HUES6 (cell line): Measurements from ENCODE around the gene NAT16.
"Not testable (repeated sequence)": the region's sequence is repeated elsewhere in the genome, so short reads cannot be mapped to it uniquely, and the experiment has no call there.

Experiments used
- H3K27ac ChIP-seq: 2 replicates; pipeline ENCODE4 v1.7.0; 2013; ENCODE audit warnings: low read depth, mild to moderate bottlenecking, low read length, inconsistent platforms
- H3K27me3 ChIP-seq: 2 replicates; pipeline ENCODE4 v1.6.1; 2013; ENCODE audit warnings: low read length; ENCODE audit not compliant: control insufficient read depth, insufficient read depth
- H3K36me3 ChIP-seq: 2 replicates; pipeline ENCODE4 v1.6.1; 2013; ENCODE audit warnings: low read length; ENCODE audit not compliant: control insufficient read depth, insufficient read depth
- H3K4me1 ChIP-seq: 2 replicates; pipeline ENCODE4 v1.6.1; 2013; ENCODE audit warnings: low read length; ENCODE audit not compliant: control insufficient read depth, insufficient read depth
- H3K4me3 ChIP-seq: 2 replicates; pipeline ENCODE4 v1.5.1; 2013; ENCODE audit warnings: low read depth, low read length
- H3K9ac ChIP-seq: one replicate; pipeline ENCODE4 v1.6.1; 2013; ENCODE audit warnings: mild to moderate bottlenecking, low read length
- H3K9me3 ChIP-seq: 2 replicates; pipeline ENCODE4 v1.6.1; 2013; ENCODE audit warnings: low read depth, low read length; ENCODE audit not compliant: control insufficient read depth, insufficient read depth

NAT16 gene

GRCh38 chr7:101216001-101216859 lies 36.1 kb upstream of the NAT16 start:
- peak overlapping the region; percentile 76 for H3K9ac ChIP-seq
- peaks cover 24% of the 10 kb centered on the region for H3K36me3 ChIP-seq
- peak overlapping the region; percentile 88 for H3K4me3 ChIP-seq
- H3K4me1 ChIP-seq, result peaks cover 14% of the 10 kb centered on the region
- H3K9me3 ChIP-seq, result no peaks in the 10 kb centered on the region
- H3K27me3 ChIP-seq, result no peaks in the 10 kb centered on the region
- no peak overlapping the region for H3K27ac ChIP-seq

DNA sequence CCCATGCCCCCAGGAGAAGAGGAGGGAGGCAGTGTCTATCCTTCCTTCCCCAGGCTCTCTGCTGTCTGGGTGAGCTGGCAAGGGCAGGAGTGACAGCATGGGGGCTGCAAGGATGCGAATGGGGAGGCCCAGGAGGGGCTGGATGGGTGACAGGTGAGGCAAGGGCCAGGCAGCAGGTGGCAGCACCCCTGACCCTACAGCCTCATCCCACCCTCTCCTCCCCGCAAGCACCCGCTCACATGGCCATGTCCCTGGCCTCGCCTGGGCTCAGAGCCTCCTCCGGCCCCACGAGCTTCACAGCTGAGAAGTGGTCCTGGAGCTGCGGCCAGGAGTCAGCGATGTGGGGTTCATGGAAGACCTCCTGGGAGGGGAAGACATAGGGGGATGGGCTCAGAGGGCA lies 31.9 kb upstream of the NAT16 start:
- Histone ChIP-seq H3K9me3 (no peaks in the 10 kb centered on the region), H3K36me3 (peaks cover 55% of the 10 kb centered on the region), H3K4me1 (peaks cover 9% of the 10 kb centered on the region), H3K9ac (no peak overlapping the region), H3K4me3 (no peak overlapping the region), H3K27me3 (no peaks in the 10 kb centered on the region), H3K27ac (no peak overlapping the region)

GRCh38 chr7:101211501-101211900 lies 31.4 kb upstream of the NAT16 start:
- no peak overlapping the region for H3K9ac ChIP-seq
- H3K4me1 ChIP-seq, result peaks cover 5% of the 10 kb centered on the region
- no peak overlapping the region for H3K27ac ChIP-seq
- H3K9me3 ChIP-seq, result no peaks in the 10 kb centered on the region
- H3K36me3 ChIP-seq, result peaks cover 56% of the 10 kb centered on the region
- H3K4me3 ChIP-seq, result no peak overlapping the region
- H3K27me3 ChIP-seq, result no peaks in the 10 kb centered on the region

DNA sequence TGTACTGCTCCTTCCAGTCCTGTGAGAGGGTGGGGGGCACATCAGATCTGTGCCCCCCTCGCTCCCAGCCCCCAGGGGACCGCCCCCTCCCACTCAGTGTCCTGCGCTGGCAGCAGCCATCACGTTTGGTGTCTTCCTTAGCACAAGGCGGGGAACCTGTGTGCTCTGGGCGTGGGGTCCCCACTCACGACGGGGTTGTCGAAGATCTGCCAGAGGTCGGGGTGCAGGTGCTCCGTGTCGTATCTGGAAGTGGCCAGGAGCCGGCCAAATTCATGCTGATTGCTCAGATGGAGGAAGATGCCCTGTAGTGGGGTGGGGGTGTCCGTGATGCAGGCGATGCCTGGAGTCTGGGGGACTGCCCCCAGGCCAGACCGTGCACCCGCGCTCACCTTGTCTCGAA lies 30.1 kb upstream of the NAT16 start:
- H3K4me1 ChIP-seq, result no peaks in the 10 kb centered on the region
- H3K27ac ChIP-seq, result no peak overlapping the region
- peaks cover 57% of the 10 kb centered on the region for H3K36me3 ChIP-seq

GRCh38 chr7:101208794-101209193 lies 28.7 kb upstream of the NAT16 start:
- no peaks in the 10 kb centered on the region for H3K4me1 ChIP-seq
- H3K27me3 ChIP-seq, result no peaks in the 10 kb centered on the region
- no peak overlapping the region for H3K4me3 ChIP-seq
- no peak overlapping the region for H3K27ac ChIP-seq
- peaks cover 51% of the 10 kb centered on the region for H3K36me3 ChIP-seq
- no peak overlapping the region for H3K9ac ChIP-seq
- H3K9me3 ChIP-seq, result no peaks in the 10 kb centered on the region

More for the DNA sequence above, 30.1 kb upstream of the NAT16 start:
- no peaks in the 10 kb centered on the region for H3K9me3 ChIP-seq
- H3K27me3 ChIP-seq, result no peaks in the 10 kb centered on the region
- no peak overlapping the region for H3K9ac ChIP-seq
- H3K4me3 ChIP-seq, result no peak overlapping the region

GRCh38 chr7:101207459-101207858 lies 27.4 kb upstream of the NAT16 start:
- Histone ChIP-seq H3K36me3 (peaks cover 48% of the 10 kb centered on the region), H3K9ac (no peak overlapping the region), H3K27ac (no peak overlapping the region)

DNA sequence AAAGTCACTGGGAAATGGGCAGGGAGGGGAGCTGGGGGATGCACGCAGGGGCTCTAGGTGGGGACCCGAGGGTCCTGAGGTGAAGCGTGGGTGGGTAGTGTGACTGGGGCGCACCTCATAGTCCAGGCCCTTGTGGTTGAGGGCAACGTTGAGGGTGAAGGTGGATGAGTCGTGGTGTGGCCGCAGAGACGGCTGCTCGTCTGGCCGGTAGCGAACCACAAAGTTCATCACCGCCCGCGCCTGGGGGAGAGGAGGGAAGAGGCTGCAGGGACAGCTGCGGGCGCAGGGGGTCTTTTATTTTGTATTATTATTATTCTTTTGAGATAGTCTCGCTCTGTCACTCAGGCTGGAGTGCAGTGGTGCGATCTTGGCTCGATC lies 26.6 kb upstream of the NAT16 start:
- Histone ChIP-seq H3K27ac (no peak overlapping the region), H3K9me3 (no peaks in the 10 kb centered on the region), H3K9ac (no peak overlapping the region), H3K4me1 (no peaks in the 10 kb centered on the region; the same call in 1 of the 2 replicates), H3K4me3 (no peak overlapping the region), H3K27me3 (peaks cover 13% of the 10 kb centered on the region; the same call in 1 of the 2 replicates), H3K36me3 (peaks cover 43% of the 10 kb centered on the region)

More at GRCh38 chr7:101207459-101207858, 27.4 kb upstream of the NAT16 start:
- Histone ChIP-seq H3K27me3 (peaks cover 5% of the 10 kb centered on the region; the same call in 1 of the 2 replicates), H3K4me3 (no peak overlapping the region), H3K4me1 (no peaks in the 10 kb centered on the region), H3K9me3 (no peaks in the 10 kb centered on the region)

- Histone ChIP-seq H3K27me3 (peaks cover 15% of the 10 kb centered on the region; the same call in 1 of the 2 replicates), H3K27ac (no peak overlapping the region), H3K9me3 (no peaks in the 10 kb centered on the region), H3K36me3 (peaks cover 37% of the 10 kb centered on the region), H3K9ac (no peak overlapping the region), H3K4me3 (no peak overlapping the region), H3K4me1 (peaks cover 1% of the 10 kb centered on the region)
Observed at GRCh38 chr7:101205901-101206664, 26.0 kb upstream of the NAT16 start.

DNA sequence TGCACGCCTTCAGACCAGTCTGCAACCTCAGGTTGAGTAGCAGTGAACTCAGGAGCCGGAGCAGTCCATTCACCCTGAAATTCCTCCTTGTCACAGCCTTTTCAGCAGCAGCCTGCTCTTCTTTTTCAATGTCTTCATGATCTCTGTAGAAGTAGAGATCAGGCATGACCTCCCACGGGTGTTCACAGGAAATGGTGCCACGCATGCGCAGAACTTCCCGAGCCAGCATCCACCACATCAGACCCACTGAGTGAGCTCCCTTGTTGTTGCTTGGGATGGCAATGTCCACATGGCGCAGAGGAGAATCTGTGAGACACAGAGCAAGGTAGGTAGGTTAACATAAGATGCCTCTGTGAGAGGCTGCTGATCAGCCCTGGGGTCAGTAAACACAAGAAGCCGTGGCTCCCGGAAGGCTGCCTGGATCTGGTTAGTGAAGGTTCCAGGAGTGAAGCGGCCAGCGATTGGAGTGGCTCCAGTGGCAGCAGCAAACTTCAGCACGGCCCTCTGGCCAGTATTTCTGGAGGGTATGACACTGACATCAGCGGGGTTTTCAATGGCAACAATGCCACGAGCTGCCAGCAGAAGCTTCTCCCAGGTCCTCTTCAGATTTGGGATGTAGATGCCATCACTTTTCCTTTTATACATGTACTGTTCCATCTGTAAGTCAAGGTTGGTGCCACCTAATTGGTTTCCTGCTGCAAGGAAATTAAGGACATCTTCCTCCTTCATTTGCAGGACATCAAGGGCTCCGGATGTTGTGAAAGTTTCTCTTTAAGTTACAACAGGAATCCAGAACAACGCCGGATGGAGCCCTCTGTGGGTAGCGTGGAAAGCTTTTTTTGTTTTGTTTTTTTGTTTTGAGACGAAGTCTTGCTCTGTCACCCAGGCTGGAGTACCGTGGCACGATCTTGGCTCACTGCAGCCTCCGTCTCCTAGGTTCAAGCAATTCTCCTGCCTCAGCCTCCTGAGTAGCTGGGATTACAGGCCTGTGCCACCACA lies 23.9 kb upstream of the NAT16 start:
- peaks cover 22% of the 10 kb centered on the region for H3K36me3 ChIP-seq
- not testable (repeated sequence) for H3K27ac ChIP-seq, H3K9ac ChIP-seq, H3K4me3 ChIP-seq, H3K9me3 ChIP-seq
- H3K4me1 ChIP-seq, result peaks cover 11% of the 10 kb centered on the region
- H3K27me3 ChIP-seq, result peaks cover 15% of the 10 kb centered on the region; the same call in 1 of the 2 replicates

GRCh38 chr7:101202603-101202918 lies 22.5 kb upstream of the NAT16 start:
- Histone ChIP-seq H3K9me3 (no peaks in the 10 kb centered on the region), H3K9ac (no peak overlapping the region), H3K4me3 (no peak overlapping the region), H3K4me1 (peaks cover 16% of the 10 kb centered on the region), H3K27me3 (peaks cover 15% of the 10 kb centered on the region; the same call in 1 of the 2 replicates), H3K27ac (no peak overlapping the region), H3K36me3 (peaks cover 10% of the 10 kb centered on the region)
